Activated CD4-positive, CD25-positive, alpha-beta regulatory T cell treated with anti-CD3 and anti-CD28 coated beads, Interleukin-2, amount 50 U/mL, for 72 hours (primary cell): Measurements from ENCODE around the gene DRD3.

Experiments
- DNase-seq: peaks from one replicate; pipeline ENCODE4 v3.0.0; 2021

DRD3 gene

DNA sequence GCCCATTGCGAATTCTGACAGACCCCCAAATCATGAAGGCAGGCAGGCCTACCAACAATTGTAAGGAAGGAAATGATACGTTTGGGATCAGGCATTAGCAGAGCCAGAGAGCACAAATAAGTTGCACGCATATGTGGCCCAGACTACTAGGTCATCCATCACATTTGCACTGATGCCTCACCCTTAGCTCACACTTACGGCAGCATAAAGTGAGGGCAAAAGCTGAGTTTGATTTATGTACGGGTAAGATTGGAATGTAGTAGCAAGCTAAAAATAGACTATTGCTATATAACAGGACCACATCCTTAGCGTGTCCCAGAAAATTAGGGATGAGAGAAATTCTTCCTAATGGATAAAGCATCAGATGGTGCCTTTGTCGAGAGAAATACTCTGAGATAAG is 63.7 kb downstream of the DRD3 start:
- no peak for DNase-seq

DNA sequence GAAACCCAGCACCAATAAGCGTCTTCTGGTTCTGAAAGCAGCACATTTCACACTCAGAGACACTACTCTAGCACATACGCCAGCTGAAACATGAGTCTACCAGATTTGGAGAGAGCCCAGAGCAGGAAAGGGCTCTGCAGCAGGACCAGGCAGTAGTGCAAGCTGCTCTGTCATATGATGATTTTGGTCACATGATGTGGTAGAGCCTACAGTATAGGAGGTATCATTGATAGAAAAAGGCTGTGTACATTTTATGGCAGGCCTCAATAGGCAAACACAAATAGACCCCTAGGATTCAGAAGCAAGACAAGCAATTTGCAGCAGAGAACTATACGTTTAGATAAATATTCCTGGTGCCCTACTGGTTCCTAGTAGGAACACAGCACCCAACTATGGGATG is 64.1 kb downstream of the DRD3 start:
- DNase-seq, result no peak

DNA sequence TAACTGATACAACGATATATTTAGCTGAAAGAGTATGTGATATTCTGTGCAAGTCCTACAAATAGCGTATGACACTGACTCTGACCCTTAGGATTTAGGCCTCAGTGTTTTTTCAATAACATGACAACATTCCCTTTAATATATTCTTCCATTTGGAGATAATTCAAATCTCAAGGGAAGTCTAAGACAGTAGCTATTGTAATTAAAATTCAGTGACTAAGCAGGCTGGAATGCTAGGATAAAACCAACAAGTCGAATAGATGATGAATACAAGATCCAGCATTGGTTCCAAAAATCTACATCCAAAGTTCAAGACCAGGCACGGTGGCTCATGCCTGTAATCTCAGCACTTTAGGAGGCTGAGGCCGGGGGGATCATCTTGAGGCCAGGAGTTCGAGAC is 66.2 kb downstream of the DRD3 start:
- DNase-seq, result no peak

DNA sequence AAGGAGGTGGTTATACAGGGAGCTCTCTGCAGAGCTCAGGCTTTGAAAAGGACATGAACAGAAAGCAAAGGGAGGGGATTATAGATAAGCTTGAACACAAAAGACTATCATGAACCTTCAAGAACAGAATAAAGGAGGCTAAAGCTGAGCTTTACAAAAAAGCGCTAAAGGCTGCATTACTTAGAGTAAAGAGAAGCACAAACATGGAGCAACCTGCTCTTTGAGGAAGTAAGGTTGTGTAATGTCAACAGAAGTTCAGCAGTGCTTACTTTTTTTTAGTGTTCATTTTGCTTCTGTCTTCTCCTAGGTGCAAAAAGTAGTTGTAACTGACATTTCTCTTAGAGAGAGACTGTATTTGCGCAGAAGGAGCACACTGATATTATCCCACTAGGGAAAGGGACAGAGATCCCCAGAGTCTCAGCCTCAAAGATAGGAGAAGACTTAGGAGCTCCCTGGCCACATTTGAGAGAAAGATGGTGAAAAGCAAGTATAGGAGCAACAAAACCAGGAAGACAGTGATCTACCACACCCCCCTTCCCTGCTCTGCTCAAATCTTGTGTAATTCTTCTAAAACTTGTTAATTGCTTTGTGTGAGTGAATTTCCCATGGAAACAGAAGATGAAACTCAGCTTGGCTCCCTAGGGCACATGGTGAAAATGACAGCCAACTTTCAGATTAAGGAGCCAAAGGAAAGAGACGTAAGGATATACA is 67.6 kb downstream of the DRD3 start:
- no peak for DNase-seq

DNA sequence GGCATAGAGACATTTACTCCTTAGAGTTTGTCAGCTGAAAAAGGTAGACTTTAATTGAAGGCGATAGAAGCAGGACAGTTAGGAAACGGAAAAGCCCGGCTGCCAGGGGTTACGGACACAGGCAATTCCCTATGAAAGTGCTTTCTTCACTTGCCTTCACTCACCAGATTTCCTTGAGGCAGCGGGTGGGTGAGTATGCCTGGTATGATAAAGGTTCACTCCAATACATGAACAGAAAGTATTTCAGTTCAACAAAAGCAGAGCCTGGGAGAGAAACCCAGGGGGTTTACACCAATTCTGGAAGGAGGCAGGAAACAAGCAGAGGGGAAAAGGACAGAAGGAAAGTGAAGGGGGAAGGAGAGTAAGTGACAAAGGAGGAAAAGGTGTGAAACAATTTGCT is 68.4 kb downstream of the DRD3 start:
- DNase-seq, result no peak

DNA sequence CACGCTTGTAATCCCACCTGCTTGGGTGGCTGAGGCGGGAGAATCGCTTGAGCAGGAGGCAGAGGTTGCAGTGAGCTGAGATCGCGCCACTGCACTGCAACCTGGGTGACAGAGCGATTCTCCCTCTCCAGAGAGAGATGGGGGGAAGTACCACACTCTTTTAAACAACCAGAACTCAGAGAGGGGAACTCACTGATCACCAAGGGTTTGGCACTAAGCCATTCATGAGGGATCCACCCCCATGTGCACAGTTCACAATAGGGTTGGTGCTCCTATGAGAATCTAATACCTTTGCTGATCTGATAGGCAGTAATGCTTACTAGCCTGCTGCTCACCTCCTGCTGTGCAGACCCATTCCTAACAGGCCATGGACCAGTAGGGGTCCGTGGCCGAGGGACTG is 70.7 kb downstream of the DRD3 start:
- DNase-seq, result no peak

DNA sequence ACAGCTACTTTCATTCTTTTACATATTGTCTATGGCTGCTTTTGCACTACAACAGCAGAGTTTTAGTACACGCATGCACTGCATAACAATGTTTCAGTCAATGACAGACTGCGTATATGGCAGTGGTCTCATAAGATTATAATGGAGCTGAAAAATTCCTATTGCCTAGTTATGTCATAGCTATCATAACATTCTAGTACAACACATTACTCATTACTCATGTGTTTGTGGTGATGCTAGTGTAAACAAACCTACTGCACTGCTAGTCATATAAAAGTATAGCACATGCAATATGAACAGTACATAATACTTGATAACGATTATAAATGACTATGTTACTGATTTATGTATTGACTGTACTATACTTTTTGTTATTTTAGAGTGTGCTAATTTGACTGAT is 74.4 kb downstream of the DRD3 start:
- no peak for DNase-seq

DNA sequence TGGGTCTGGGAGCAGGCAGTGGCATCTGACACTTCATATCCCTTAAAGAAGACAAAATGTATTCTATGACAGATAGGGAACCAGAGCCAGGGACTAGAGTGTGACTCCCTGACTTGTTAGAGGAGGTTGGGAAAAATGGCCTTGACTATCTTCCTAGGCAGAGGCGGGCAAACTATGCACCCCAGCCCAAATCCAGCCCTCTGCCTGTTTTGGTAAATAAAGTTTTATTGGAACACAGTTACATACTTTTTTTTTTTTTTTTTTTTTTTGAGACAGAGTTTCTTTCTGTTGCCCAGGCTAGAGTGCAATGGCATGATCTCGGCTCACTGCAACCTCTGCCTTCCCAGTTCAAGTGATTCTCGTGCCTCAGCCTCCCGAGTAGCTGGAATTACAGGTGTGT is 75.0 kb downstream of the DRD3 start:
- DNase-seq, result no peak

DNA sequence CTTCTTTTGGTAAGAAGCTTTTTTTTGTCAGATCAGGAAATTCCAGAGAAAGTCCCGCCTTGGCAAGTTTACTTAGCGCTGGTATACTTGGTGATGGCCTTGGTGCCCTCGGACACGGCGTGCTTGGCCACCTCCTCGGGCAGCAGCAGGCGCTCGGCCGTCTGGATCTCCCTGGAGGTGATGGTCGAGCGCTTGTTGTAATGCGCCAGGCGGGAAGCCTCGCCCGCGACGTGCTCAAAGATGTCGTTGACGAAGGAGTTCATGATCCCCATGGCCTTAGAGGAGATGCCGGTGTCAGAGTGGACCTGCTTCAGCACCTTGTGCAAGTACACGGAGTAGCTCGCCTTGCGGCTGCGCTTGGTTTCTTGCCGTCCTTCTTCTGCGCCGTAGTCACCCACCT is 75.7 kb downstream of the DRD3 start:
- DNase-seq, result no peak

DNA sequence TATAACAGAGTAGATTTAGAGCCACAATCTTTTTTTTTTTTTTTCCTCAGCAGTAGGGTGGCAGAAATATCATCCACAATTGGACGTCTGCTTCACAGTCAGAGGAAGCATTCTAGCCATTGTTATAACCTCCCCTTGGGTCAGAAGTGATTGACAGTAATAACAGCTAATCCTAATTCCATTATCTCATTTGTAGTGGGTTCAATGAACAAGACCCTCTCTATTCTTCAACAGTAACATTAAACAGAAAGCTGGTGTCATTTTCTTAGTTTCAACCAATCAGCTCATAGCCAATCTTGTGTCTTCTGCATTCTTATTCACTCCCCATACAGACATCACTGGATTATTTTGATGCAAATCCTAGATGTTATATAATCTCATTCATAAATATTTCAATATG is 77.8 kb downstream of the DRD3 start:
- no peak for DNase-seq

DNA sequence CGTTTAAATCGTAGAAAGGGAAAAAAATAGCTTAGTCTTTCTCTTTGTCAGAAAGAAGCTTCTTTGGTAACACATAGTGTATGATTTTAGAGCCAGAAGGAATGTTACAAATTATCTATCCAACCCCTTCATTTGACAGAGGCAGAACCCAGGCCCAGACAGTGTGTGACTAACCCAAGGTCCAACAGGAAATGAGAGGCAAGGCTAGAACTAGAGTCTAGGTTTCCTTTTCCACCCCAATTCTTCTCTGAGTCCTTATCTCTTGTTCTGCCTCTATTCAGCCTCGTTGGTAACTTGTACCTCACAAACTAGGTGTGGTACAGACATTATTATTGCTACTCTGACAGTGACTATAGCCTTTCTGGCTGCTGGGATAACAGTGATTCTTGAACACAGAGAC is 83.1 kb downstream of the DRD3 start:
- no peak for DNase-seq

DNA sequence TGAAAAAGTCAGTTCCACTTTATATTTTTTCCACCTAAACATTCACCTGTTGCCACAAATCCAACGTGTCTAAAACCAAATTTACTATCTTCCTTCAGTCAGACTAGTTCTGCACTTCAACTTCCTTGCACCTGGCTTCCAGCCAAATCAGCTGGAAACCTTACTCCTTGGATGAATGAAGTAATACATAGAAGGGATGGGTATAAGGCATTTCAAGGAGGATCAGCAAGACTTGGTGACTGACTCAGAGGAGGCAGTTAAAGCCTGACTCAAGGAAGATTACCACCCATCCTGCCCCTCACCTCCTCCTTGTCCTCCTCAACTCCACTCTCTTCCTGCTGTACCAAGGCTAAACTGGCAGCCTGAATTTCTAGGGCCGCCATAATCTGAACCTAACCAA is 85.3 kb downstream of the DRD3 start:
- no peak for DNase-seq

DNA sequence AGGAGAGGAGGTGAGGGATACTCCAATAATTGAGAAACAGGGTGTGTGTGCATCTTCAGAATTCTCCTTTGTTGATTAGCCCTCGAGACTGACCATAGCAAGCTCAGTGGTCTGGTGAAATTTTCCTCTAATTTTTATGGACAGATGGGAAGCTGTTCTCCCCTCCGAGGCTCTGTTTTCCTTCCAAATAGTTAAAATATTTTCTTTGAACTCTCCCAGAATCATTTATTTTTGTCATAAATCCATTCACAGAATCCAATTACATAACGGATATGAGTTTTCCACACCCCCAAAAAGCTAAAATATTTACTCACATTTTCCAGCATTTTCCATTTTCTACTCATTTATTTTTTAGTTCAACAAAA is 85.9 kb downstream of the DRD3 start:
- DNase-seq, result no peak

DNA sequence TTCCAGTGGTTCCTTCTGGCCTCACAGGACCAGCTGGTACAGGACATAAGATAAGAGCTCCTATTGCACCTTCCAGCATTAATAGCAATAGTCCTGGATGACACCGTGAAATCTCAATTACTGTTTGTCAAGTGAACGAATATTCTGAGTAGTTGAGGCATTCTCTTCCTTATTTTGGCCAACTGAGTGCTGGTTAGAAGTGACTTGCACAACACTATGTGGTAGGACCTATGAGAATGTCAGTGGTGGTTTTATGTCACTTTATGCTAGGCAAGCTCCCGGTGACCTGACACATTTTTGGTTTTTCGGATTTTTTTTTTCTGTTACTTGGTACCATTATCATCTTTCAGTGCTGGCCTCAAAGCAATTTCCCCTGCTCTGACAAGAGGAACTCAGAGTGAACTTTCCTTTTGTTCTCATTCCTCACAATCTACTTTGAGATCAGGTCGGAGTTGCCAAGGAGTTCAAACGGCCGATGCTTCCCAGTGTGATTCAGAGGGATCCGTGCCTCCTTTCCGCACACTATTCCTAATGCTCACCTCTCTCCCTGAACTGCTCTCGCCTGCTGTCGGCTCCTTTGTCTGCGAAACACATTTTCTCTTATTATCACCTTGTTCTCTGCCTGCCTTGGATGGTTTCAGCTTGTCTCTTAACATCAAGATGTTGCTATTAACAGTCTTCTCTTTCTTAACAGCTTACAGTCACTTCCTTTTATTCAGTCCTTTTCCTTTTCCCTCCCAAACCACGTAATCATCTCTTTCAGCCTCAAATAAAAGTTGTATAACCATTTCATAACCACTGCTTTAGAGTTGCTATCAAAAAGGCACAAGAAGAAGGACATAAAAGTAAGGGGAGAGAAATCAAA is 86.5 kb downstream of the DRD3 start:
- DNase-seq, result no peak

DNA sequence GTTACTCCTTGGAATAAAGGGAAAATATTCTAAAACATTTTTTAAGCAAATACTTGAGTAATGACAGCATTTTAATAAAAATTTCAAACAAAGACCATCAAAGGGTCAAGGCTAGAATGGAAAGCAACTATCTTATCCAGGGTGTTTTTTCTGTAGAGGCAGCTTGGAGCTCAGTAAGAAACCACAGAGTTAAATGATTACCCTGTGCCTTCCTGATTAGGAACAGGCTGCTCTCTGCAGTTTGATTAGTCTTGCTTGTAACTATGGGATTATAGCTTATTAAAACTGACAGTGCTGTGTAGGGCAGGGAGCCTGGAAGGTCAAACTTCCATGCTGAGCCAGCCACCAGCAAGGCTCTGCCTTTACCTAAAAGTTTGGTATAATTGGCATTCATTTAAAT is 89.2 kb downstream of the DRD3 start:
- no peak for DNase-seq

DNA sequence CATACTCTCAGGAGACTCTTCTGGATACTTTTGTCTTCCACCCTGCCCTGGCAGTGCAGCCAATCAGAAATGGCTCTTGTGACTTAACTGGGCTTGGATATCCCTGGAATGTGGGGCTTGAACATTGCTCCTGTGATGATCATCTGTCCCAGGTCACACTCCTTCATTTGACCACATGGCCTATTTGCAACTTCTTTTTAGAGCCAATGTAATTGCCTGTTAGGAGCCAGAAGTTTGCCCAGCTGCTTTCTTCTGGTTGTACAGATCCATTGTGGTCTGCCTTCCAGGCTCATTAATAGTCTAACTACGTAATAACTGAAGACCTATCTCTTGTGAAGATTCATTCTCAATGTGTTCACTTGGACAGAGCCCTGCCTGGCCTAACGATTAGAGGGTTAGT is 92.5 kb downstream of the DRD3 start:
- DNase-seq, result no peak

DNA sequence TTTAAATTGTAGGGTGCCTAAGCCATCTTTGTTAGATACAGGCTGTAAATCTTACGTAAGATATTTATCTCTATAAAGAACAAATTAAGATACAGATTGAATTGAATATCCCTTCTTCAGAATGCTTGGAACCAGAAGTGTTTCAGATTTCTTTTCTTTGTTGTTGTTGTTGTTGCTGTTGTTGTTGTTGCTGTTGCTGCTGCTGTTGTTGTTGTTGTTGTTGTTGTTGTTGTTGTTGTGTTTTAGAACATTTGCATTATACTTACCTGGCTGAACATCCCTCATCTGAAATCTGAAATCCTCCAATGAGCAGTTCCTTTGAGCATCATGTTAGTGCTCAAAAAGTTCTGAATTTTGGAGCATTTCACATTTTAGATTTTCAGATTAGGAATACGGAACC is 95.7 kb downstream of the DRD3 start:
- DNase-seq, result no peak

DNA sequence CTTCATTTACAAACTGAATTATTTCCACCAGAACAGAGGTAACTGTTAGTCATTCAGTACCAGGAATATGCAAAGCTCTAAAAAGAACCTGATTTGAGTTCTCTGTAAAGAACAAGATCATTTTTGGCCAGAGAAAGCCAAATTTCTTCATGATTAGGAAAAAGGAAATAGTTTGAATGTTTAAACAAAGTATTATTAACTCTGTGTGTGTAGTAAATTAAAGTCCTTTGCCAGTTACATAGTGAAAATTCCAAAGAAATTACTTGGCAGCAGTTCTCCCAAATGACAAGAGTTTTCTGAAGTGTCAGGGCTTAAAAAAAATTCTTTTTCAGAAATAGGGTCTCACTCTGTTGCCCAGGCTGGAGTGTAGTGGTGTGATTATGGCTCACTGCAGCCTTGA is 97.8 kb downstream of the DRD3 start:
- no peak for DNase-seq

DNA sequence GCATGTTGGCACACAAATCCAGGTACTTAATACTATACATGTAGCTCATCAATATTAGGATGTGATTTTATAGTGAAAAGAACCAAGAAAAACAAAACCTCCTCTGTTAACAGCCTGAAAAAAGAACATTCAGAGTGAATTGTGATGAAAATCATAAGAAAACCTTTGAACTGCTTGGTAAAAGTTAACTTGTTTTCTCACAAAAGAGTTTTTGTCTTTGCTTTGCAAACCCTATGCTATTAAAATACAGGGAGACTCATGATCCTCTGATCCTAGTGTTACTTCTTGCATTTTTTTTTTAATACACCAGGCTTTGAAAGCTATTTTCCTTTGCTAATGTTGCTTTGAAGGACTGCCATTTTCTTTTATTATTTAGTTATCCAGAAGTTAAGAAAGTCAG is 98.7 kb downstream of the DRD3 start:
- no peak for DNase-seq

DNA sequence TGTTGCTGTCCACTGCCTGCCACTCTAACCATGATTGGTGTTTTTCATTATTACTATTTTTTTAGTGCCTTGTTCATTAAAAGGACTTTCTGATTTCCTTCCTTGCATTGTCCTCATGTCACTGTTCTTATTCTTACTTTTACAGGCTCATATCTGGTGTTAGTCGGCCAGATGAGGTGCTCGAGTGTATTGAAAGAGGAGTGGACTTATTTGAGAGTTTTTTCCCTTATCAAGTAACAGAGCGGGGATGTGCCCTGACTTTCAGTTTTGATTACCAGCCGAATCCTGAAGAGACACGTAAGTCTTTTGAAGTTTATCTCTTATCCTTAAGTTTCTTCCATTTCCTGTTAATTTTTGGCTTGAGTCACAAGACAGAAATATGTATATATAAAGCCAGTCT is 99.1 kb downstream of the DRD3 start:
- no peak for DNase-seq

DNA sequence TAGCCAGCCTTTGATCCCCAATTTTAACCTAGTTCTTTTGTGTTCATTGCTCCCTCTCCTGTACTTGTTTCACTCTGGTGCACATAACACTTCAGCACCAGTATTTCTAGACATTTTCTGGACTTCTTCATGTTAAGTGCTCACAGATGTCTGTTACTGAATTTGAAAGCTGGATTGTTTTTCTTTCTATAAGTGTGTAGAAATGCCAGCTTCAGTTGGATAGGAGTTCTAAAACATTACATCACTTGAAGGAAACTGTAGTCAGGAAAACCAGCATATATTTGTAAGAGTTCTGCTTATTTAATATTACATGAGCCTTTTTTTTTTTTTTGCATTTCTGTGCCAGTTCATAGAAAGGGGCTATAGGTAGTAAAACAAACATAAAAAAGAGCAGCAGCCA is 100.7 kb downstream of the DRD3 start:
- DNase-seq, result no peak
